CD1c-positive myeloid dendritic cell (primary cell): ENCODE data around the gene CYLD.
A peak's percentile ranks its signal among the peaks of the same experiment; 100 is the strongest.

ENCODE experiments used
- DNase-seq: peaks from one replicate; pipeline ENCODE4 v3.0.0-alpha.2; 2016; ENCODE audit errors: extremely low spot score

The CYLD gene

DNA sequence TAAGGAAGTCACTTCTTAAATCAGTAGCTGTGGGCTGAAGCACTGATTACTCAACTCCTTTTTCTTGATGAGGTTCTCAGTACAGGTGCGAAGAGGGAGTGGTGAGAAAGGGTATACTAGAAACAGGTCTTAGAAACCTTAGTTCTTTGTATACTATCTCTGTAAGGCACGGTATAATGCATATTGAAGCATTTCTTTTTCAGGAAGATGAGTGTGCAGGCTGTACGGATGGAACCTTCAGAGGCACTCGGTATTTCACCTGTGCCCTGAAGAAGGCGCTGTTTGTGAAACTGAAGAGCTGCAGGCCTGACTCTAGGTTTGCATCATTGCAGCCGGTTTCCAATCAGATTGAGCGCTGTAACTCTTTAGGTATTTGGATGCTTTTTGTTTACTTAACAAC lies 39.2 kb downstream of the CYLD start:
- DNase-seq = no peak

DNA sequence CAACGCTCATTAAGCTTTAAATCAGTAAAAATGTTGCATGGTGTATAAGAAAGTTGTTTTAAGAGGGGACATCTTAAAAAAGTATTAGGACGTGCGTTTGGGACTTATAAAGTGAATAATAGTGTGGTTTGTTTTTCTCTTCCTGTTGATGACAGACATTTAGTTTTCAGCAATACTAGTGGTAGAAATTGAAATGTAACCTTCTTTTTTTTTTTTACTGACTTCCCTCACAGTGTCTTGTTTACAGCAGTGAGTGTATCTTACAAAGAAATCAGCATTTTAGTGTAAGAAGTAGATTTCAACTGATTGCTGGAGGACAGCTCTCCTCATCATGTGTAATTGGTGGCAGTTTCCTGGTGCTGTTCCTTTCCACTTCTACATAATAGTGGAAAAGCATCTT lies 39.6 kb downstream of the CYLD start:
- no peak for DNase-seq

DNA sequence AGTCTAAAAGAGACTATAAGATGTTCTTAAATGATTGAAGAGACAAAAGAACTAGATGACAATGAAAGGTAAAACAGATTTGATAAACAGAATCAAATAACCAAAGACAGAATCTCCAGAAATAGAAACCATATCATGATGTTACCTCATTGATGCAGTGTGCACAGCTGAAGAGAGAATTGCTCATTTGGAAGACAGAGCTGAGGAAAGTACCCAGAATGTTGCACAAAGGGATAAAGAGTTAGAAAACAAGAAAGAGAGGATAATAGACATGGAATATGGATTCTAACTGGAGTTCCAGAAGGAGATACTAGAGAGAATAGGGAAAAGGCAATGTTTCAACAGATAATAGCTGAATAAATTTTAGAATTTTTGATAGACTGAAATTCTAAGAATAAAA lies 47.9 kb downstream of the CYLD start:
- DNase-seq = no peak

DNA sequence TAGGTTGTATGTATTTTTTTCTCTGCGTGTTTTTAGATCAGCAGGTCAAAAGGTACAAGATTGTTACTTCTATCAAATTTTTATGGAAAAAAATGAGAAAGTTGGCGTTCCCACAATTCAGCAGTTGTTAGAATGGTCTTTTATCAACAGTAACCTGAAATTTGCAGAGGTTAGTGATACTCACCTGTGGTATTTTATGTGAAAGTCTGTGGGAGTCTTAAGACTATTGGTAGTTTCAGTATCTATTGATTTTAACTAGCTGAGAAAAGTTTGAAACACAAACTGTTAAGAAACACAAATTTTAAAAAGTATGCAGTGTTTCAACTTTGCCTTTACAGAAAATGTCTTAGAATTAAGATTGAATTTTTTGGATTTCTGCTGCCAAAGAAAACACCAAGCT lies 49.6 kb downstream of the CYLD start:
- DNase-seq = no peak

DNA sequence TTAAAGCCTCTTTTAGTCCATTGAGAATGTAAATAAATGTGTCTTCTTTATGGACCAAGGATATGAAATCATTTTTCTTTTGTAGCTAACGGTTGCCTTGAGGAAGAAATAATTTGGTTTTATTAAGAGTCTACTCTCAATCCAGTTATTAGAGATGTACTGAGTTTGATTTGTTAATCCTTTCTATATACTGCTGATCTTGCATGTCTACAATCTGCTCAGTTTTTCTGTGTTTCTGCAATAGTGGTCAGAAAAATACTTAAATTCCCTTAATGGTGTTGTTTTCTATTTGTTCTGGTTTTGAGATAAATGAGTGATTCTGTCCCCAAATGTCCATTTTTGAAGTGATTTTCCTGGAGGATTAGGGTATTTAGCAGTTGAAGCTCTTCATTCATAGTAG lies 54.9 kb downstream of the CYLD start:
- DNase-seq = no peak

DNA sequence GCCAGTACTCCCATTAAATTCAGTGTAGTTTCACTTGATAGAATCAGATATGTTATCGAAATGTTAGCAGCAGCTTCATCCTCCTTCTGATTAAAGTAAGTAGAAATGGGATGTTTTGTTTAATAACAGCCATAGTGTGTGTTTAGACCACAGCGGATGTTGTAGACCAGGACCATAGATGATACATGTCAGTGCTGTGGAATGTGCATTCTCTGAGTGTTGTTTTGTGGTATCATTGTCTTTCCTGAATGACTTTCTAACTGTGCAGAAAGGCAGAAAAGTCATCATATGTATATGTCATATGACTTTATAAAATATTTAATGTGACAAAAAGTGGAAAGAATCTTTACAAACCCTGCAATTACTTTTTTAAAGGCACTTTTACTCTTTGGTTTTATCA lies 55.6 kb downstream of the CYLD start:
- DNase-seq = no peak

DNA sequence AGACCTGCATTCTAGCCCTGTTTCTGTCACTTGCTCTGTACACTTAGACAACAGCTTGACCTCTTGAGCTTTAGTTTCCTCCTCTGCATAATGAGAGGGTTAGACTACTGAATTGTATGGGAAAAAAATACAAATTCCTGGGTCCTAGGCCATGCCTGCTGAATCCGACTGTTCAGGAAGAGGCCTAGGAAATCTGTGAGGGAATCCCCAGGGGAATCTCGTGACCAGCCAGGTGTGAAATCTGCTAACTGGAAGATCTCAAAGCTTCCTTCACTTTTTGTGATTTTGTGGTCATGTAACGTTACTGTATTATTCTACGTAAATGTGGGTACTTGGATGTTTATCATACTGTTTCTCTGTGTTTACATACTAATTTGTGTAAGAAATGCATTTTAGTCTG lies 58.2 kb downstream of the CYLD start:
- no peak for DNase-seq

DNA sequence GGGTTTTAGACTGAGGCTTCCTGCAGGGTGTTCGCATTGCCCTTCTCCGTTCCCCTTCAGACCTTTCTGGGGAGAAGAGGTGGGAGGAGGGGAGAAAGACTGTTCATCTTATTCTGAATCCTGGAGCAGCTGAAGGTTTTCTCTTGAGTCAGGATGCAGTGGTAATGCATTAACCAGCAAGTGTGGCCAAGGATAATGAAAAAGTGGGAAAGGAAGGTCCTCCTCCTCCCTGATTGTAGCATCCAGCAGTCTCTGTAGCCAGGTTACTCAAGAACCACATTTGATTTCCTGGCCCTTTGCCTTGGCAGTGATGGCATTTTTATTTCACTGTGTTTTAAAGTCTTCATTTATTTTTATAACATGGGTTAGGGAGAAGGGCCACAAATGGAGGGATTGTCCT lies 59.1 kb downstream of the CYLD start:
- no peak for DNase-seq

DNA sequence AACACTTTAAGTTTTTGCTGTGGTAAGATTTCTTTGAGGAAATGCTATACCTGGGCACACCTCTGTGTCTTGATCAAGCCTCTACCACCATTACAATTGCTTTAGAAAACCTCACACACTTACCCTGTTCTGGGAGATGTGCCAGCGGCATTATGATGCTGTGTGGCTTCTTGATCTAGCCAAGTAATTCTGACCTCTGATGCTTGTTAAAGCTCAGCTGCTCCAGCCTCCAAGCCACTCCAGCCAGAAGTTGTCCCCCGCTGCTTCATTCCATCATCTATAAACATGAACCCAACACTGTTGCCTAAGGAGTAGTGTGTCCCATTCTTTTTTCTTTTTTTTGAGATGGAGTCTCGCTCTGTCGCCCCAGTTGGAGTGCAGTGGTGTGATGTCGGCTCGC lies 60.1 kb downstream of the CYLD start:
- no peak for DNase-seq

DNA sequence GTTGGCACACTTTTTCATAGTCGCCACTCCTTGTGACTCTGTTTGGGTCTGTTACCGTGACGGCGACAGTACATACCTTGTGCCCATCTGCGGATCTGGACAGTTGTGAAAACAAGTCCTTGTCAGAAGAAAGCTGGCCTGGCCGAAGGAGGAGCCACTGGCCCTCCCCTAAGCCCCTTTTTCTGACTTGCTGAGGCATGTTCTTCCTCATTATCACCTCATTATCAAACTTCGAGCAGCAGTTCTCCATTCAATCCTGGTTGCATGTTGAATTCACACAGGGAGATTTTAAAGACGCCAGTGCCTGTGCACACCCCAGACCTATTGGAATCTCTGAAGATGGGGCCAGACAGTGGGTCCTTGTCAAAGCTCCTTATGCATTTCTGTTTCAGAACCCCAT lies 61.1 kb downstream of the CYLD start:
- DNase-seq = no peak

DNA sequence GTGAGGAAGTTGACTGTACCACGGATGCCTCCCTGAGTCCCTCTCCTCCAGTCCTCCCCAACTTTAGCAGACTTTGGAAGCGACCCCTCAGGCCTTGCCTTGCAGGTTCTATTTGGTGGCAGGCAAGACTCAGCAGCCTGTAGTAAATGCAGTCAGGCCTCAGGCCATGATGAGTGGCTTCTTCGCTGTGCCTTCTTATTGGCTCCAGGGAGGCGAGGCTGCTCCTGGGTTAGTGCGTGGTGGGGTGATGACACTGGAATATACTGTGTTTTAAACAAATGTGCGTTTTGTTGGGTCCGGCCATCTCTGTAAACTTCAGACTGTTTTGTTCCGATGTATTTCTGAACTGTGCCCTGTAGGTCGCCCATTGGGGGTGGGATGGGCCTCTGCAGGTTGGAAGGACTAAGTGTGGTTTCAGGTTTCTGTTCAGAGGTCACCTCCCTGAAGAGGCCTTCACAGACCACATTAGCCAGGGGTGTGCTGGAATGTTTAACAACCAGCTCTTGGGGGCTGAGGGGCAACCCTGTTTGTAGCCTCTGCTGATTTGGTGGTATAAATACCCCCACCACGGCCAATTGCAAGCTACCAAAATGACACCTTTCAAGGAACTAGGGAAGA lies 62.5 kb downstream of the CYLD start:
- DNase-seq = no peak

DNA sequence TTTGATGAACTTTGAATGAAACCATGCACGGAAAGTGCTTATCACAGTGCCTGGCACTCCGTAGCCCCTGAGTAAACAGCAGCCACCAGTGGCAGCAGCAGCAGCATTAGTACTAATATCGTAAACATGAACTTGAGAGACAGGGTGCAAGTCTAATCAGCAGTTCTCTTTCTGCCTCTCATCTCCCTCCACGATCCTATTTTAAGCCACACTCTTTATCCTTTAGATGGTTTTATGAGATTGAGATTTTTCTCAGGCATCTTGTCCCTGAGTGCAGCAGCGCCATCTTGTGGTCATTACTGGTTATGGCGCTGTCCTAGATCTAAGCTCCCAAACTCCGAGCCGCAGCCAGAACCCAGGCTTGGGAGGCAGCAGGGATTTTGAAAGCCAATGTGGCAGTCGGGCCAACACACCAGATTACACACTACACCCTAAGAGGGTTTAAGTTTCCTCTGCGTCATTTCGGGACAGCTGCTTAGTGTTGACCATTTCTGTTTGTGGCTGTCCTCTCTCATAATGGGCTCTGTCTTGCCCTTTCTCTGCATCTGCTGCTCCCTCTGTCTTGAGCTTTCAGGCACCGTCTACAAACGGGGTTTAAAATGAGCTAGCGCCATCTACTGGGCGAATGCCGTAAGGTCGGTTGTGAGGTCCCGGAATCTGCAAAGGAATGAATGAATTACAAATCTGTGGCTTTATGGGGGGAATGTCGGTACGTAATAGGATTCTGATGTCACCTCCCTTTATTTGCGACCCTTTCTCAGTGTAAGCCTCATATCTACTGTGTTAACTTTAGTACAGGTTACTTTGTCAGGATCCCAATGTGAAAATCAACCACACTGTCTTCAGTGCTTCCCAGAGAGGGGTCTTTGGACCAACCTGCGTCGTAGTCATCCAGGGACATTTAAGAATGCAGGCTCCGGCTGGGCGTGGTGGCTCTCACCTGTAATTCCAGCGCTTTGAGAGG lies 64.5 kb downstream of the CYLD start:
- DNase-seq = peak; percentile 90

DNA sequence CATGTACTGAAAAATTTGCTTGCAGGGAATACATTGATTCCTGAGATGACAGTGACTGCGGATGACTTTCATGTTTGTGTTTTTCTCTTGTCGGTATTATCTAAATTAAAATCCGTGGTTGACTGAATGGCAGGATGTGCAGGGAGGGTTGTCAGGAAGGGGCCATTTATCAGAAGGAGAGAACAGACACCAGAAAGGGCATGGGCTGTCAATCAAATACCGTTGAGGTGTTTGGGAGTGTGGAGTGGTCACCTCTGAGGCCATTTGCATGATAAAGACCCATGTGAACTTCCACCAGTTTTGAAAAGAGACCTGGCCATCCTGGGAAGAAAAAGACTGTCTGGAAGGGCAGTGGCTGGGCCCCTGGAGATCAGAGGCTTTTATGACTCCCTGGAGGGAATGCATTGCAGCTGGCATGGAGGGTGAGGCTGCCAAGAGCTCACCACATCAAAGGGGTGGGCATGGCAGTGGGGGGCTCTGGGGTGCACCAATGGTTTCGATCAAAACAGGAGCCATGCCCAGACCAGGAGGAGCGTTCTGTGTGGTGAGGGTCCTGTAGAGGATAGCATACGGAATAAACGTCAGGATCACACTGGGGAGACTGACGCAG lies 67.1 kb downstream of the CYLD start:
- no peak for DNase-seq

DNA sequence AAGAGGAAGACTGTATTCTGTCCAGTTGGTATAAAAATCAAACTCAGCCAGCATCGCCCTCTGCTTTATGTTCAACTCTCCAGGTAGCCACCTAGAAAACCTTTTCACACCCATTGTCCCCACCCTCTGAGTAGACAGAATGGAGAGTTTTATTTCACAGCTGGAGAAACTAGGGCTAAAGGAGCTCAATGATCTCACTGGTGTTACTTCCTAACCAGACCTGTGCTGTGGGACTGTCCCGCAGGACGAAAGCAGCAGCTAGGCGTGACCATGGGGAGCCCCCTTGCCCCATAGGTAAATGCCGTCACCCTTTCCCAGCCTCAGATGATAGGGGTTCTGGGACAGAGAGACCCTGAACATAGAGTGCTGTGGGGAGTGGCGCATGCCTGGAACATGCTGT lies 67.7 kb downstream of the CYLD start:
- no peak for DNase-seq

DNA sequence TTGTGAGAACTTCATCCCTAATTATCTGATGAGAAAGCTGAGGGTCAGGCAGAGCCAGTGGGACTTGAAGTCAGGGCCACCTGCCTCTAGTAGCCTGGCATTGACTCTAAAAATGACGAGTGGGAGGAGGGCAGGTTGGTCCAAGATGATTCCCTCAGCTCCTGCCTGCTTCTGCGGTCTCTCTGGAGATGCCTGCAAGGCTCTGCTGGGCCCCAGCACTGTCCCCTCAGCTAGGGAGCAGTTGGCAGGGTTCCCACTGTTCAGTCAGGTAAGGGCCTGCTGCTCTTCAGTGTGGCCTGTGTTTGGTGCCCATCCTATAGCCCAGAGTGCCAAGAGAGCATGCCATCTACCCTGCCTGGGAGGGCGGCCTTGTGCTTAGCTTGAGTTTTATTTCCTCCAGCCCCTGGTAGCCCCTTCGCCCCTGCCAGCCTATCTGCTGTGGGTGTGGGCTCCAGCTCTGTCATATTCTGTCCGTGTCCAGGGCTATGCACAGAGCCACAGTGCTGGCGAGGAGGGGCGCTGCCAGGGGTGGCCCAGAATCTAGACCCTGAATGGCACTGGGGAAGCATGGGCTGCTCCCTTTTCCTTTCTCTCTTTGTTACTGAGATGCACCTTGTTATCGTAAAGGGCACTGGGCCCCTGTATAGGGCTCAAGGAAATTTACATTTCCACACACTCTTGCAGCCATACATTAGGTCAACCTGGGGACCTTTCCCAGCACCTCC lies 68.5 kb downstream of the CYLD start:
- DNase-seq = no peak

DNA sequence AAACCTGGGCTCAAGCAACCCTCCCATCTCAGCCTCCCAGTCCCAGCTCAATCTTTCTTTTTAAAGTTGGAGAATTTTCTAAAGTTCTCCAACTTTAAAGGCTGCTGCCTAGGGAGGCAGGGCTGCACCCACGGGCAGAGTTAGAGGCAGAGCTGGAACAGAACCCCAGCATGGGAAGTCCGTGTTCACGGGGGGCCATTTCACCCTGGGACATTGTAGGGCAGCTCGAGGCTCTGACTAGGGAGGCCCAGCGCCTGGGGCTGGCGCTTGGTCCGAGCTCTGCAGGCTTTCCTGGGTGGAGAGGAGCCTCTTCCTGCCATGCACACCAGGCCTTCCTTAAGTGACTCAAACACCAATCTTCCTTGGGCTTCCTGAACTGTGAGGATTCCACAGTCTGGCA lies 70.2 kb downstream of the CYLD start:
- no peak for DNase-seq

DNA sequence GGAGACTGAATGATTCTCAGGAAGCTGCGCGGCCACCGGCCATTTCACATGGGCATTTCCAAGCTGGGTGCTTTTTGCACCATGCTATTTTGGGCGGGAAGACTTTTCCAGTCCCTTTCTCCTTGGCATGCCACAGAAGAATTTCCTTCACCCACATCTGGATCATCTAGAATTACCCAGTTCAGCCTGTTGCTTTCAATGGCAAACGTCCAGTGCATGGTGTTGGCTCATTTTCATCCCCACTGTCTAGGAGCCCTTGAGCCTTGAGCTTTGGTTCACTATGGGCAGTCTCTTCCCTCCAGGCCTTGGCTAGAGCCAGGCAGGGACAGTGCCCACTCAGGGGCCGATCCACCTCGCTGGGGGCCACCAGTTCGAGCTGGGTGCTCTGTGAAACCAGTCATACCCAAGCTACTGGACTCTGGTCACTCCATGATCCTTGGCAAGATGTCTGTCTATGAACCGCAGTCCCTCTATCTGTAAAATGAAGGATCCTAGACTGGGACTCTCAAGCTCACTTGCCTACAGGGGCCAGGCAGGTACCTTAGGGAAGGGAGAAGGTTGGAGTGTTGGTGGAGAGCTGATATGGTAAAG lies 71.1 kb downstream of the CYLD start:
- DNase-seq = no peak

DNA sequence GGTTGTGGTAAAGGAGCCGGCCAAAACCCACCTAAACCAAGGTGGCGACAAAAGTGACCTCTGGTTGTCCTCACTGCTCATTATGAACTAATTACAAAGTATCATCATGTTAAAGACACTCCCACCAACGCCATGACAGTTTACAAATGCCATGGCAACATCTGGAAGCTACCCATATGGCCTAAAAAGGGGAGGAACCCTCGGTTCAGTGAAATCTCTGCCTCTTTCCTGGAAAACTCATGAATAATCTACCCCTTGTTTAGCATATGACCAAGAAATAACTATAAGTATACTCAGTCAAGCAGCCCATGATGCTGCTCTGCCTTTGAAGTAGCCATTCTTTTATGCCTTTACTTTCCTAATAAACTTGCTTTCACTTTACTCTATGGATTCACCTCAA lies 72.2 kb downstream of the CYLD start:
- DNase-seq = peak; percentile 15

DNA sequence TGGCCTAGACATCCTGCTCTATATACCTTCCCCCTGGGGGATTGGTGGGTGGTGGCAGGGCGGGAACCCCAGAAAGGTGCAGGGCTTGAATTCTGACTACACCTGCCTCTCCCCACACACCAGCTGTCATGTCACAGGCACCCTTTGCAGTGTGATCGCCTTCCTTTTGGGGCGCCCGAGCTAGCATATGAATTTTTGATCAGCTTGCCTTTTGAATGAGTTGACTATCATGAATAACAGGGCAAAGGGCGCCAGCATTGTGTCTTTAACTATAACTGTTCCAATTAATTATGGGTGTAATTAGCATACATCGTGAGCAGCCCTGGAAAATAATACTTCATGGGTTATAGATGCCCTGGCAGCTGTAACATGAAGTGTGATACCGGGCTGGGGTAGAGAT lies 72.7 kb downstream of the CYLD start:
- no peak for DNase-seq

DNA sequence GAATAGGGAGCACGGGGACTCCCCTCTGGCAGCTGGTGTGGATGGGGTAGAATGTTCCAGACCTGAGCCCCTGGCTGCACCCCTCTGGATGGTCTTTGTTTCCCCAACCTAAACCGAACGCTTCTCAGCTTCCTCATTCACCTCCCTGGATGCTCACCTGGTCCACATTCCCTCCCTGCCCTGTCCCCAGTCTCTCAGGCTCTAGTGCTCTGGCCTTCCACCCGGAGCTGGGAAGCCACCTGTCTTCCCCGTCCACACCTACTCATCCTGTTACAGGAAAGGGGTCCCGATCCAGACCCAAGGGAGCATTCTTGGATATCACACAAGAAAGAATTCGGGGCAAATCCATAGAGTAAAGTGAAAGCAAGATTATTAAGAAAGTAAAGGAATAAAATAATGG lies 73.5 kb downstream of the CYLD start:
- no peak for DNase-seq

DNA sequence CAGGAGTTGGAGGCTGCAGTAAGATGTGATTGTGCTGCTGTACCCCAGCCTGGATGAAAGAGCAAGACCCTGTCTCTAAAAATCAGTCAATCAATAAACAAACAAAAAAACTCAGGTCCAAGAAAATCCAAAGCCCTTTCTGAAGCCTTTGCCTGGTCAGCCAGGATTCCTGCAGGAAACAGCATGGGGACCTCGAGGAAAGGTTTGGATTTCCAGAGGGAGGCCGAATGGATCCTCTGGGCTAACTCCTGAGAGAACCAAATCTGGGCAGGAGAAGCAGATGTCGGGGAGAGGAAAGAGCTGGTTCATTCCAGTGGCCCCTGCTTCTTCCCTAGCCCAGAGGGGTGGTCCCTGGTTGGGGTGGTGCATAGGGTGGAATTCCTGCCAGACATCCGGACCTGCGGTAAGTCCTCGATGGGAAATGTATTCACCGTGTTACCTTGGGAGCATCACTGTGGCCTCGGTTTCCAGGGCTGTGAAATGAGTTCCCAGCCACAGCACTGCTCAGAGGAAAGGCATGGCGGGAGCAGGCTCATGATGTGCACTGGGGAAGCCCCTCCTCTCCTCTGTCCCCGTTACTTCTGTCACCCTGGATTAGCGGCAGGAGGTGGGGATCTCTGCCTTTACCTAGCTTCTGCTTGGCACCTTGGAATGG lies 75.1 kb downstream of the CYLD start:
- DNase-seq = no peak
